Activated CD4-positive, alpha-beta T cell treated with anti-CD3 and anti-CD28 coated beads, Interleukin-2, amount 50 U/mL, for 1 hour (primary cell): ENCODE results near the gene CRACDL.
"Not testable (repeated sequence)": the region's sequence is repeated elsewhere in the genome, so short reads cannot be mapped to it uniquely, and the experiment has no call there.

Source experiments
- DNase-seq: peaks from one replicate; pipeline ENCODE4 v3.0.0-alpha.2; 2020

CRACDL gene

DNA sequence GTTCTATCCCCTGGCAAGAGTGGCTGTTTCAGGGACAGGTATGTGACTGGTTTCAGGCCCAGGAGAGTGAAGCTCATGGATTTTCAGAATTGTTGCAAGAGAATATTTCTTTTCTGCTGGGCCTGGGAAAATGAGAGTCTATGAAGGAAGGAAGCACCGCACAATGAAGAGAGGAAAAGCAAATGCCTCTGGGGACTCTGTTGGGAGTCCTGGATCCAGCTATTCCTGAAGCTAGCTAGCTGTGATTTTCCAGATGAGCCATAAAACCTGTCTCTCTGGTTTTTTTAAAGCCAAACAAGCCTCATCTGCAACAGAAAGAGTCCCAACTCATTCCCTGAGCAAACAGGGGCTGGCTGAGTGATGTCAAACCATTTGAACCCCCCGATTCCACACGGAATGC lies 53.7 kb downstream of the CRACDL start:
- DNase-seq = no peak

DNA sequence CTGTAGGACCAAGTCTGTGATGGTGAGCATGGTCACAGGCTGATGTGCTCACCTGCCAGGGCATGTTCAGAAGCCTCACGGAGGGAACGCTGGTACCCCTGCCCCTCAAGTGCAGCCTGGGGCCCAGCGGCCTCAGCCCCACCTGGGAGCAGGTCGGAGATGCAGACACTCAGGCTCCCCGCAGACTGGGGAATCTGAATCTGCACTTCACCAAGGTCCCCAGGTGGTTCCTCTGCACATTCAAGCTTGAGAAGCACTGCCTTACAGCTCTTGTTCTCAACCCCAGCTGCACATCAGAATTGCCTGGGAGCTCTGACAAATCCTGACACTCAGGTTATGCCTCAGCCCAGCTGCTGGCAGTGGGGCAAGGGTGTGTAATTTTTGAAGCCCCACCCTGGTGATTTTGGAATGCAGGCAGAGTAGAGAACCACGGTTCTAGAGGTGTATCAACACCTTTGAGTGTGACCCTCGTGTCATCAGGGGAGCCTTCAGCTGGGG lies 54.8 kb downstream of the CRACDL start:
- no peak for DNase-seq

DNA sequence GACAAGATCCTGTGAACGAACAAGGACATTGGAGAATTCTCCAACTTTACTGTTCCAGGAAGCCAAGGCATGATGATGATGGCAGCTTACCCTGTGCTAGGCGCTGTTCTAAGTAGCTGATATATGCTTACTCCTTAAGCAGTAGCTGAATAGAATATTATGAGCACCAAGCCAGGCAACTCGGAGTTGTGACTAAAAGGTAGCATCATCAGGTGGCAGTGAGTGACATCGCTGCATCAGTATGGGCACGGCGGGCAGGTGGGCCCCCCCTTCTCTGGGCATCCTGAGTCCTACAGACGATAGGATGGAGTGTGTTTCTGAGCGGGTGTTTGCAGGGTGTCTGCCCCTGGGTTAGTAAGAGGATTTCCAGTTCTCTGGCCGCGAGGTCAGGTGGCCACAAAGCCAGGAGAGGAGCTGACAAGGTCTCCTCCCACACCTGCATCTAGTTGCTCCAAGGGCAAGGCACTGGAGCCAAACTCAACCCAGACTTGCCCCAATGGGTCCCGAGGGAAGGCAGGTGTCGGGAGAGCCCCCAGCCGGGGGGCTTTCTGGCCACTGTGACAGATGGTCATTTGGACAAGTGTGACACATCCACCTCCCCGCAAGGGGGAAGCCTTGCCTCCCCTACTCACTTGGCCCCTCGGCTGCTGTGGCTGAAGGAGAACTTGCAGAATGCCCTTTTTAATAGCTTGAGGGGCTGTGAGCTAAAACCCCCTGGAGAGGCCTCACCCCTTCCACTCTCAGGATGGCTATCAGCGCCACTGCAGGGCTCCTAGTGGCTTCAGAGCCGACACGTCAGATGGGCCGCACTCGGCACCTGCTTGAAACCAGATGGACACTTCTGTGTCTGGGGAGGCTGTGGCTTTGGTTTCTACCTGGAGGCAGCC lies 55.5 kb downstream of the CRACDL start:
- no peak for DNase-seq

DNA sequence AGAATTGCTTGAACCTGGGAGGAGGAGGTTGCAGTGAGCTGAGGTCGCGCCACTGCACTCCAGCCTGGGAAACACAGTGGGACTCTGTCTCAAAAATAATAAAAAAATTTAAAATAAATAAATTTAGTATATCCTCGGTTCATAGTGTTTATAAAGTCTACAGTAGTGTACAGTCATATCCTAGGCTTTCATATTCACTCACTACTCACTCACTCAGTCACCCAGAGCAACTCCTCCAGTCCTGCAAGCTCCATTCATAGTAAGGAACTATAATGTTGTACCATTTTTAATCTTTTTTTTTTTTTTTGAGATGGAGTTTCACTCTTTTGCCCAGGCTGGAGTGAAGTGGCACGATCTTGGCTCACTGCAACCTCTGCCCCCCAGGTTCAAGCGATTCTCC lies 58.4 kb downstream of the CRACDL start:
- DNase-seq = not testable (repeated sequence)

DNA sequence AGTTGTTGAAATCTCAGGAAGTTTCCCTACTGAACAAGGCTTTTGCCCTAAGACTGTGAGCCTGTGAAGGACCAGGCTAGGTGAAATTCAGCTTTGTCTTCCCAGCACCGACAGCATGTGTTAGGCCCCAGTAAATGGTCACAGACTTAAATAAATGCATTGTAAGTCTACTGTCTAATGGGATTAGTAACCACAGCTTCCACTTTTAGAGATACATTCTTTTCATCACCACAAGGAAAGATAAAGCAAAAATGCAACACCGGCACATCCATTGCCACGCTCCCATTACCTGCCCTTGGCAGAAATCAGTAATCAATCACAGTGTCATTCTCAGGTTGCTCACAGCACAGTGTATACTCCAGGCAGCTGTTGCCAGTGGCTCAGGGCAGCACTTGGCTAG lies 59.3 kb downstream of the CRACDL start:
- no peak for DNase-seq

DNA sequence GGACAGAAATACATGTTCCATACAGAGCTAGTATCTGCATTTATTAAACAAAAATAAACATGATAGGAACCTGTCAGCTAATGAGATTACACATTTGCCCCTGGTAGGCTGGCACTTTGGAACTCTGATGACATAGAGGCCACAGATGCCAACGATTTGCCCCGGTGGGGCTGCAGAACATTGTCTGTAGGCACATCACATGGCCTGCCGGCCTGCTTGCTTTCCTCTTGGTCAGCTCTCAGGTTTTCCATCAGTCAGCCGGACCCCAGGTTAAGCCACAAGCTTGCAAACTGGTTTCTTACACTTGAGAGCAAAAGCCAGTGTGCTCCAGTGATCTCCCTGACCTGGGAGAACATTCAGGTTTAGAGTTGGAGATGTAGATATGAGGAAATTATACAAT lies 60.3 kb downstream of the CRACDL start:
- no peak for DNase-seq

DNA sequence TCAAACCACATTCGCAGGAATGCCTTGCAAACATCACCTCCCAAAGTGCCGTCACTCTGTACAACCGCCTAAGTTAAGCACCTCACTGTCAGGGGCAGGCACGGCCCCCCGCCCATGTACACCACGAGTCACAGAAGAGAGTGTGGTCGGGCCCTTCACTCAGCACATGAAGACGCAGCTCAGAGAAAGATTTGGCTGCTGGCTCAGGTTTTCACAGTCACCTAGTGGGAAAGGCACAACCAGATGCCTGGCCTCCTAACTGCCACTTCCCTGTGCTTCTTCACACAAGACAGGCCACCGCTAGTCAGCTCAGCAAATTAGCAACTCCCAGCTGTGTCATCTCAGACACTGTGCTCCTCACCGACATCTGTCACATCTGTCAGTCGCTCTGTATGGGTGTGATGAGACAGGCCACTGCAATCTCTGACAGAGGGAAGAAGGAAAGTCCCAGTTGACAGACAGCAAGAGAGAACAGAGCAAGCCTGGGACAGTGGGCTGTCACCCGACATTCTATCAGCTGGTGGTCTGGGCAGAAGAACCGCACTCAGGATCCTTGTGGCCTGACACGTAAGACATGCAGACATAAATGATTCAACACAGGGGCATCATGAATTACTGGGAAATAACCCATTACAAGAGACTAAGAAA lies 60.8 kb downstream of the CRACDL start:
- DNase-seq = no peak

DNA sequence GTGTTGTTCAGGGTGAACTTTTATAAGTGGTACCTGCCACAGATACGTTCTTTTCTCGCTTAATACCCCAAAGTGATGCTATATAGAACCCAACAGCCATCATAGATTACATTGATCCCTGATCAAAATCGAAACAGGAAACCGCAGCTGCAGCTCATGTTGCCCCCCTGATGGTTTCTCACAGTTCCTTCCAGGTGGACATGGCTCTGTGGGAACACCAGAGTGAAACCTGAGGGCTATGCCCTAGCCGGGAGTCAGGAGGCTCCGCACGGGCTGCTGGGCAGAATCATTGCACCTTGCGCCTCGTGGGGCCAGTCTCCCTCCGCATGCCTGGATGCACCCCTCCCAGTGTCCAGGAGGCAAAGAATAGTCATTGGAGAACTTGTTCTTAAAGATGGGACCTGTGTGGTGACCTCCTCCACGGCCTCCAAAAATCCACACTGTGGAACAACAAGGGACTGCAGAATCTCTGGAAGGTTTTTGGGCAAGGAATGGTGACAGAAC lies 61.8 kb downstream of the CRACDL start:
- DNase-seq = no peak

DNA sequence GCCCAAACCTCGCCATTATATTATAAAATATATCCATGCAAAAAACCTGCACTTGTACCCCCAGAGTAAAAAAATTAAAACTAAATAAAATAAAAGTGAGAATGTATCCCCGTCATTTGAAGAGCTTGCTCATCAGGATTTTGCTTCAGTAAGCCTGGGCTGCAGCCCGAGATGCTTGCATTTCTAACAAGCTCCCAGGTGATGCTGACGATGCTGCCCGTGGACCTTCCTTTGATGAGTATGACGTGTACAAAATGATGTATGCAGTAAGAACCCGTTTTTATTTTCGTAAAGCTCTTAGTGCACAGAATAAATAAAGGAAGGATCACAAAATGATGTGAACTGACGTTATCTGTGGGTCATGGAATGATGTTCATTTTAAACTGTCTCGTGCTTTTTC lies 63.5 kb downstream of the CRACDL start:
- DNase-seq = no peak

DNA sequence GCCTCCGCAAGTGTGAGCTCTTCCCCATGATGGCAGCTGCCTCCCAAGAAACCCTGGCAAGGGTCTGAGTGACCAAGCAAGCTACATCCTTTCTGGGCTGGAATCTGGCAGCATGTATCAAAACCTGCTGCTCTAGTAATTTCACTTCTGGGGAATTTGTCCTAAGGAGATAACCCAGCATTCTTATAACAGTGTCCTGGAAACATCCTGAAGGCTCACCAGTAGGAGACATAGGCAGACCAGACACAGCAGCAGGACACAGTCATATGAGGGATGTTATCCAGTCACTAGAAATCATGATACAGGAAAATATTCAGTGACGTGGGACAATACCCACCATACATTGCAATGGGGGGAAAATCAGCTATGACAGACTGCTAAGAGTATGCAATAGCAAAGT lies 64.5 kb downstream of the CRACDL start:
- DNase-seq = no peak

DNA sequence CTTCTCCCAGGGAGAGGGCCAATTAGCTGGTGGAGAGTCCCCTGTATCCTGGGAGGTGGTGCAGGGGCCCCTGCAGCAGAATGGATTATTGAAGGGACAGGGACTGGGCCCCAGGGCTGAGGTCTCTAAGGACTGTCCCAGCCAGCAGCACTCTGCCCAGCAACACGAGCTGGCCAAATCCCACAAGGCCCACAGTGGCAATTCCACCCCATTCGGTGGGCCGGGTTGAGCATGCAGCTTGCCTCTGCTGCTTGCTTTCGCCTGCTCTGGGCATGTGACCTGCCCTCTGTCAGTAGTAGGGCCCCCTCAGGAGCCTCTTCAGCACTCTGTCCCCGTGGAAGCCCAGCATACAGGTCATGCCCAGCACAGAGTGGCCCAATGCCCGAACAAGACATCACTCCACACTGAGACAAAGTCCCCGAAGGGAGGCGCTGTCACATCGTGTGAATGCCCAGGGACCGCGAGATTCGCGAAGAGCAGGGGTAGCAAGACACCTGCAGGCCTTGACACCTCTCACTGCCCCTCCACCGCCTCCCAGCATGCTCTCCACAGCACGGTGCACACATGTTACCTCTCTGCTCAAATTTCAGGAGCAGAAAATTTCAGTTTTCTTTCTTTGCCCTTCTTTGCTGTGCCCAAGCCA lies 65.4 kb downstream of the CRACDL start:
- no peak for DNase-seq

DNA sequence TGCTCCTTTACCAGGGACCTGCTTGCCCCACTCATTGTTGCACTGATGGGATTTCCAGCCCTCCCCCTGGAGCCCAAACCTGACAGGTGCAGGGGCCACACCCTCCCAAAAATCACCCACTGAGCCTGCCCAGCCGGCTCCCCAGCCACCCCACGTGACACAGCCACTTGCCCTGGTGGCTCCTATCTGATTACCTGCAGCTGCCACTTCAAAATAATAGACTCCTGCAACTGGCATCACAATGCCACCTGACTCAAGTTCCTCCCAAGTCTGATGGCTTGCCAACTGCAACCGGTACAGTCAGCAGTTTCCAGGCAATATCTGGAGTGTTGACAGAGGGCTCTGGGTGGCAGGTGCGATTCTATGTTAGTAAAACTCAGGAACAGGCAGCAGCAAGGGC lies 66.2 kb downstream of the CRACDL start:
- DNase-seq = no peak

DNA sequence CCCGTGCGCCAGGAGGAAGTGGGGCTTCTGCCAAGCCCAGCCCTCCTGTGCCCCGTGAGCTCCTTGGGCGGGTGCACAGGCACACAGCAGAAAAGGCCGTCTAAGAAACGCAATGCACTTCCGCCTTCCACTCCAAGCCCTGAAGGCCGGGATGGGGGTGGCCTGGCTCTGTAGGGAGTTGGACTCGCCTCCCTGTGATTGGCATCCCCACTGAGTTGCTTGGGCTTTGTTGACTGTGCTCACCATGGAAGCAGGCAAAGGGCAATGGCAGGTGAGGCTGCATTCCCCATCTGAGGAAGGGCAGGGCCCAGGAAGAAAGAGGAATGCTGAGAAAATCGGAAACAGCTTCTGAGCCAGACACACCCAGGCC lies 66.8 kb downstream of the CRACDL start:
- no peak for DNase-seq

DNA sequence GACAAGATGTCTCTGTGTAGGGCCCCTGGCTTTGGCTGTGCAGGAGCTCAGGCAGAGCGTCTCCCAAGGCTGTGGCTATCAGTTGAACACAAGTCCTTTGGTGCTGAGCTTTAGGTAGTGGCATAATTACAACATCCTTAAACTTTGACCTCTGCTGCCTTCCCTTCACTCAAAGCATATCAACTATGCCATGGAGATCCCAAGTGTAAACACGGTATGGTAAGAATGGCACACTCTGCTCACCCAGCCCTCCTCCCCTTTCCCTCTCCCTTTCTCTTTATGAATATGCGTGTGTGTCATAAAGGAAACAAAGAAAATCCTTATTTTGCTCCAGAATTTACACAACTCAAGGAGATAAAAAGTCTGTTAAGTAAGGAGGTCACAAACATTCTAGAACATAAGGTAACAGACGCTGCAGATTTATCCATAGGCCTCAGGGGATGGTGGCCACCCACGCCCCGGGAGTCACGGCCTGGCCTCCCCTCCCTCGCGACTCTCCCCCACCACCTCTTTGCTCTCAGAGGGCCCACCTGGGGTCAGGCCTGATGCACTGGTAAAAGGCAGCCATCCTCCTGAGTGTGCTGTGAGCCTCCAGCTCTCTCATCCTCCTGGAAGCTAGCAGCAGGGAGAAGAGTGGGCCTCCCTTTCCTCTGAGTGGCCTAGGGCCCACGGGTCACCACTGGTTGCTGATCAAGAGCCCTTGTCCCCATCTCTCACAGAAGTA lies 67.3 kb downstream of the CRACDL start:
- DNase-seq = no peak

DNA sequence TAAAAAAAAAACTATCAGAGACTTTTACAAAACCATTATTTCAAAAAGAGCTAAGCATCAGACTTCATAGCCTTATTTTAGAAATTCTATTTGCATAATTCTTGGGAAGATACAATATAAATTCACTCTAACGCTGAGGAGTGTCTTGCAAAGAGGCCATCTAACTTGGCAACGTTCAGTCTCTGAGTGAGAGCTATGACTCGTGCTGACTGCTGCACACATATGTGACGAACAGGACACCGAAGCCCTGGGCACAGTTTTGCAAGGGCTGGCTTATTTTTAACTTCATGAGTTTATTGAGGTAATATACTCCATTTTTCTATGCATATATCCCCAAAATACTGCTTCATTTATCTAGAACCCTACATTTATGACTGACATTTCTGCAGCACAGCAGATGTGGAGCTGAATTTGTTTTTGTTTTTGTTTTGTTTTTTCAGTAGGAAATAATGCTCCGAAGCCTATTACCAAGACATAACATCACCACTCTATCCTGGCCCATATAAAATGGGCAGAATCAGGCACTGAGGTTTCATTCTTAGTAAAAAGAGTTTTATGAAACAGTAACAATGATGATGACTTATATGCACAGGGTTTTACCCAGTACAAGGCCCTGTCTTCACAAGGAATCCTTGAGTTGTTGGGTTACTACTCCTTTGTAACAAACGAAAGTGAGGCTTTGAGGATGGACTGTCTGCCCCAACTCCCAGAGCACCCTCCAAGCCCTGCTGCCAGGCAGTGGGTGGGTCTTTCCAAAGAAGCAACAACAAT lies 68.3 kb downstream of the CRACDL start:
- no peak for DNase-seq

DNA sequence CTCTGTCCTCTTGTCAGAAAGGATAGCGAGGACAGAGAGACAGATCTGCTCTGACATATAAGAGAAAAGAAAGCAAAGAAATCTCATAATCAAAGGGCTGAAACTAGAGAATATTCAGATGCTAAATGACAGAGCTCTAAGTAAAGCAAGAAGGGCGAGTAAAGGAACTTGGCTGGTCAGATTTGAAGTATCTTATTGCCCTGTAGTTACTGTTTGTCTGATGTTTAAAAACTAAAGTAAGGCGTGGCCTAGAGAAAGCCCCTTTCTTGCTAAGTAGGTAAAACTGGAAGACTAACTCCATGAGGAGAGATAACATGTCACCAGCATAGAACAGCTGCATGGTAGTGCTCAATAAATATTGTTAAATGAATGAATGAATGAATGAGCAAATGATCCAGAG lies 70.0 kb downstream of the CRACDL start:
- no peak for DNase-seq

DNA sequence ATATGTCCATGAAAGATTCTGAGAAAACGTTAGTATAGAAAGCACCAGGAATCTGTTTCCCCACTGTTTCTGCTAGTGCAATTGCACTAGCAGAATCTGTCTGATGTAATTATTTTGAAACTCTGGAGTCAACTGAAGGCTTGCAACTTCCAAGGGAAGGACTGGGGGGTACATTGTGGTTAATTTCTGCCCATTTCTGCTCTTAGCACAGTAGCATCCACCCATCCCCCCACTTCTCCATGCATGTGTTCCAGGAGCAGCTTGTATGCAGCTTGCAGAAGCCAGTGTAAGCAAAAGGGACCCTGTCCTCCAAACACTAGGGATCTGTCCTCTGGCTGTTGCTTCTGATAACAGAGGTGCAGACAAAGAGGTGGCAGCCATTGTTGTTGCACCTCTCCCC lies 74.4 kb downstream of the CRACDL start:
- no peak for DNase-seq

DNA sequence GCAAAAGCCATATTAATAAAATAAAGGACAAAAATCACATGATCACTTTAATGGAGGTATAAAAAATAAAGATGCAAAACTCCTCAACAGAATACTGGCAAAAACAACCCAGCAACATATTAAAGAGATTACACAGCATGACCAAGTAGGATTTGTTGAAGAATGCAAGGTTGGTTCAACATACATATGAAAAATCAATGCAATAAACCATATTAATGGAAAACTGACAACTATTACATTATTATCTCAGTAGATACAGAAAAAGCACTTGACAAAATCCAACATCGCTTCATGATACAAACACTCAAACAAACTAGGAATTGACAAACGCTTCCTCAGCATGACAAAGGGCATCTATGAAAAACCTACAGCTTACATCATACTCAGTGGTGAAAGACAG lies 76.7 kb downstream of the CRACDL start:
- no peak for DNase-seq

DNA sequence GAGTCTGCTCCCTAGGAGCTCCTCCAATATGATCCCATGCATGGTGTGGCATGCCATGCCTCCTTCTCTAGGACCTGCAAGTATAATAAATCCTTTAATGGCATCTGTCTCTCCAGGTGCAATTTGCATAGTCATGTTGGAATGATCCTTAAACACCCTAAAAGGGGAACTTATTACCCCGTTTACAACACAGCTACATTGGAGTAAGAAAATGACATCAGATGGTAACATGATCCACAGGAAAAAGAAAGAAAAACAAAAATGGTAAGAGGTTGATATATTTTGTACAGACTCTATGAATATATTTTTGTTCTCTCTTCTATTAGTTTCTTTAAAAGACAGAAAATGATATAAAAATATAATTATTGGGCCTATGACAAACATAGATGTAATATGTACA lies 79.0 kb downstream of the CRACDL start:
- DNase-seq = no peak

DNA sequence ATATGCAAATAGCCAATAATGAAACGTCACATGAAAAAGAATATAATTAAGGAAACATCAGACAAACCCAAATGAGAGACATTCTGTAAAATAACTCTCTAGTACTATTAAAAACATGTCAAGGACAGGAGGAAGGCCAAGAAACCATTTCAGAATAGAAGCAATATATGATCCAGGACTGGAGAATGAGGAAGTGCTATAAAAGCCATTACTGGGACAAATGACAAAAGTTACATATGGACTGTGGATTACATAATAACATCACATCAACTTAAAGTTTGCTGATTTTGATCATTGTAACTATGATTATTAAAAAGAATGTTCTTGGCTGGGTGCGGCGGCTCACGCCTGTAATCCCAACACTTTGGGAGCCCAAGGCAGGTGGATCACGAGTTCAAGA lies 81.3 kb downstream of the CRACDL start:
- no peak for DNase-seq

DNA sequence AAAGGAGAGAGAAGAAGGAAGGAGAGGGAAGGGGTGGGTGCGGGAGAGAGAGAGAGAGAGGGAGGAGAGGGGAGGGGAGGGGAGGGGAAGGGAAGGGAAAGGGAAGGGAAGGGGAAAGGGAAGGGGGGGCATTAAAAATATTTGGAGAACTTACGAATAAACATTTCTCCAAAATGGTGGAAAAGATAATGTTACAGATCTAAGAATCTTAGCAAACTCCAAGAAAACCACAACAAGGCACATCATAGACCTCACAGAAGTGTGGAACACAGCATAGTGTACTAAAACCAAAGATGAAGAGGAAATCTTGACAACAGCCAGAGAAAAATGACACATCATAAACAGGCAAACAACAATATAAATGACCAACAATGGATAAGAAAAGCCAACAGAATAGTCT lies 83.1 kb downstream of the CRACDL start:
- DNase-seq = no peak

DNA sequence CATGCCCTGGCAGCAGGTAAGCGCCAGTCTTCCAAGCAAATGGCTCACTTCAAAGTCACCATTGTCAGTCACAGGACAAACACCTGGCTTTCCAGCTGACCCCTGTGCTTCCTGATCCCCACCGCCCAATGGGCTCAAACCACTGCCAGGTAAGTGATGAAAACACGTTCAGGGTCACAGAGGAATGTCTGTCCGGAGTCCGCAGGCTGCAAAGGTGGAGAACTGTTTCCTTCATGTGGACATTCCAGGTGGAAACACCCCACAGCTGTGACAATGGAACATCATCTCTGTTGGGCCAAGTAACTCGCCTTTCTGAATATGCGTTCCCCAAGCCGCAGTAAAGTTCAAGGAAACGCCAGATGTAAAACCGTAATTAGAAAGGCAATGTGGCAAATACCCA lies 86.0 kb downstream of the CRACDL start:
- no peak for DNase-seq
